AG09309 (cell line): ENCODE measurements around the gene GAB2.
"Not testable (repeated sequence)": the region's sequence is repeated elsewhere in the genome, so short reads cannot be mapped to it uniquely, and the experiment has no call there.

Experiments used
- DNase-seq: peaks from one replicate; pipeline ENCODE4 v3.0.0-alpha.2; 2010; ENCODE audit warnings: low read depth
- H3K4me3 ChIP-seq: 2 replicates; pipeline ENCODE4 v1.5.1; 2011; ENCODE audit warnings: mild to moderate bottlenecking, low read depth, low read length, moderate library complexity; ENCODE audit not compliant: control insufficient read depth
- CTCF ChIP-seq: IDR thresholded peaks from 2 replicates; pipeline ENCODE4 v1.5.1; 2011; ENCODE audit warnings: mild to moderate bottlenecking, low read depth, low read length, inconsistent platforms; ENCODE audit not compliant: insufficient read depth, control insufficient read depth; ENCODE audit errors: missing control alignments

GAB2 gene

GRCh38 chr11:78295347-78295746 is 122.3 kb downstream of the GAB2 start:
- no peak for TF ChIP-seq CTCF
- H3K4me3 ChIP-seq: no peak overlapping the region
- DNase-seq: no peak

- not testable (repeated sequence) for DNase-seq, H3K4me3 ChIP-seq
These were observed 123.5 kb downstream of the GAB2 start for GRCh38 chr11:78294100-78294499.

- no peak for DNase-seq
- no peak for TF ChIP-seq CTCF
- no peak overlapping the region for H3K4me3 ChIP-seq
These were observed 124.1 kb downstream of the GAB2 start for GRCh38 chr11:78293536-78293935.

- no peak for DNase-seq
- TF ChIP-seq CTCF: no peak
- H3K4me3 ChIP-seq: no peak overlapping the region
These were observed 125.4 kb downstream of the GAB2 start for GRCh38 chr11:78292109-78292803.

- no peak for DNase-seq
- H3K4me3 ChIP-seq: no peak overlapping the region
- TF ChIP-seq CTCF: no peak
These were observed 126.0 kb downstream of the GAB2 start for GRCh38 chr11:78291503-78292108.

- peak; percentile 52 for DNase-seq
- no peak overlapping the region for H3K4me3 ChIP-seq
- TF ChIP-seq CTCF: no peak
These were observed 127.1 kb downstream of the GAB2 start for GRCh38 chr11:78290293-78291176.

GRCh38 chr11:78289552-78290292 is 127.9 kb downstream of the GAB2 start:
- DNase-seq: no peak
- no peak overlapping the region for H3K4me3 ChIP-seq
- TF ChIP-seq CTCF: no peak
